ENCODE results near the gene OR51B2.

The OR51B2 gene

GRCh38 chr11:5281596-5281995, 42.5 kb downstream of the OR51B2 start:
- no peak for DNase-seq

- no peak for DNase-seq
These were observed 43.5 kb downstream of the OR51B2 start for GRCh38 chr11:5280582-5281102.

GRCh38 chr11:5279471-5280090, 44.5 kb downstream of the OR51B2 start:
- no peak for DNase-seq

- DNase-seq = no peak
These were observed 46.2 kb downstream of the OR51B2 start for GRCh38 chr11:5277807-5278382.

- DNase-seq = no peak
These were observed 47.4 kb downstream of the OR51B2 start for GRCh38 chr11:5276697-5277096.

GRCh38 chr11:5275369-5276110, 48.6 kb downstream of the OR51B2 start:
- DNase-seq = no peak

- DNase-seq = no peak
These were observed 49.7 kb downstream of the OR51B2 start for GRCh38 chr11:5274395-5274794.

Data from NCI-H187 treated with DMSO at 0.1 percent for 48 hours (cell line).